Skin of body (tissue), 2 donors: ENCODE data around the gene HACD1. TPM values are rescaled to one million over a fixed set of nuclear protein-coding genes. Genes with fewer than 3 reads are reported as not detected.

ENCODE experiments used
- DNase-seq: peaks from one replicate; lab custom pipeline; 2025; lab: John Stamatoyannopoulos, UW
- total RNA-seq: library from RNA; depleted of rRNA; stranded (reverse); fragments of >200 nt; gene quantifications from one replicate; pipeline ENCODE4 v1.2.3, GENCODE V29; 2014

HACD1 gene
- 13.0 TPM for total RNA-seq

GRCh38 chr10:17617031-17617911 is at the start of gene HACD1:
Gene HACD1, minus strand, starts transcription at chr10:17617374. Its CDS starts 35 bp downstream, at chr10:17617339.
- no peak for DNase-seq

- DNase-seq, result no peak
Observed at GRCh38 chr10:17665747-17666146, 48.6 kb upstream of the HACD1 start.

GRCh38 chr10:17663450-17663849 is 46.3 kb upstream of the HACD1 start:
- DNase-seq, result no peak

- no peak for DNase-seq
Observed at GRCh38 chr10:17662193-17663138, 45.3 kb upstream of the HACD1 start.

- no peak for DNase-seq
Observed at GRCh38 chr10:17661510-17661909, 44.3 kb upstream of the HACD1 start.

GRCh38 chr10:17660921-17661320 is 43.7 kb upstream of the HACD1 start:
- DNase-seq, result no peak

- DNase-seq, result no peak
Observed at GRCh38 chr10:17659365-17659764, 42.2 kb upstream of the HACD1 start.

GRCh38 chr10:17657103-17657500 is 39.9 kb upstream of the HACD1 start:
- no peak for DNase-seq

GRCh38 chr10:17655567-17656146 is 38.5 kb upstream of the HACD1 start:
- DNase-seq, result no peak

GRCh38 chr10:17655009-17655408 is 37.8 kb upstream of the HACD1 start:
- DNase-seq, result no peak

GRCh38 chr10:17652585-17652984 is 35.4 kb upstream of the HACD1 start:
- DNase-seq, result no peak

- no peak for DNase-seq
Observed at GRCh38 chr10:17651896-17652295, 34.7 kb upstream of the HACD1 start.

GRCh38 chr10:17650416-17650815 is 33.2 kb upstream of the HACD1 start:
- DNase-seq, result no peak

- DNase-seq, result no peak
Observed at GRCh38 chr10:17649836-17650235, 32.7 kb upstream of the HACD1 start.

- no peak for DNase-seq
Observed at GRCh38 chr10:17649052-17649451, 31.9 kb upstream of the HACD1 start.

GRCh38 chr10:17648243-17649035 is 31.3 kb upstream of the HACD1 start:
- DNase-seq, result no peak

- no peak for DNase-seq
Observed at GRCh38 chr10:17647326-17647725, 30.2 kb upstream of the HACD1 start.

GRCh38 chr10:17645621-17646345 is 28.6 kb upstream of the HACD1 start:
- DNase-seq, result no peak

GRCh38 chr10:17644485-17644943 is 27.3 kb upstream of the HACD1 start:
- peak; percentile 72 for DNase-seq
